GM23338 (cell line): ENCODE measurements around the gene TMC2. TPM values are rescaled to one million over a fixed set of nuclear protein-coding genes. Genes with fewer than 3 reads are reported as not detected.

Source experiments
- ATAC-seq: fragments of 200-7000 bp; cut with Tn5 transposase; 3 replicates; pipeline ENCODE4 v1.9.1; 2020
- DNase-seq: peaks from one replicate; pipeline ENCODE4 v3.0.0-alpha.2; 2015; ENCODE audit warnings: low spot score
- H2AFZ ChIP-seq: fragments of 200-600 bp; sonication (generic); 2 replicates; pipeline ENCODE4 v1.8.0; 2016; ENCODE audit warnings: antibody characterized with exemption, mild to moderate bottlenecking, moderate library complexity
- H3F3A ChIP-seq: fragments of 200-600 bp; sonication (generic); replicated peaks from 2 replicates; pipeline ENCODE4 v1.8.0; 2017; ENCODE audit warnings: antibody characterized with exemption, mixed run types, low read depth
- H3K27ac ChIP-seq: fragments of 200-600 bp; sonication (generic); 2 replicates; pipeline ENCODE4 v1.6.1; 2016; ENCODE audit warnings: low read depth
- H3K27me3 ChIP-seq: fragments of 200-600 bp; sonication (generic); 2 replicates; pipeline ENCODE4 v1.8.0; 2016; ENCODE audit warnings: mild to moderate bottlenecking, mixed run types, moderate library complexity; ENCODE audit not compliant: insufficient read depth
- H3K36me3 ChIP-seq: fragments of 200-600 bp; sonication (generic); 2 replicates; pipeline ENCODE4 v1.8.0; 2016; ENCODE audit warnings: mild to moderate bottlenecking; ENCODE audit not compliant: insufficient read depth
- H3K4me1 ChIP-seq: fragments of 200-600 bp; sonication (generic); 2 replicates; pipeline ENCODE4 v1.8.0; 2016; ENCODE audit warnings: mild to moderate bottlenecking, moderate library complexity; ENCODE audit not compliant: insufficient read depth
- H3K4me2 ChIP-seq: fragments of 200-600 bp; sonication (generic); 2 replicates; pipeline ENCODE4 v1.7.1; 2017; ENCODE audit warnings: mixed run types
- H3K4me3 ChIP-seq: fragments of 200-600 bp; sonication (generic); 2 replicates; pipeline ENCODE4 v1.6.1; 2016; ENCODE audit warnings: mixed run types
- H3K79me2 ChIP-seq: fragments of 200-600 bp; sonication (generic); replicated peaks from 2 replicates; pipeline ENCODE4 v1.8.0; 2017; ENCODE audit warnings: mild to moderate bottlenecking; ENCODE audit not compliant: insufficient read depth
- H3K9me2 ChIP-seq: fragments of 200-600 bp; sonication (generic); 2 replicates; pipeline ENCODE4 v1.8.0; 2017; ENCODE audit not compliant: insufficient read depth
- H4K20me1 ChIP-seq: fragments of 200-600 bp; sonication (generic); replicated peaks from 2 replicates; pipeline ENCODE4 v1.8.0; 2017; ENCODE audit warnings: mild to moderate bottlenecking; ENCODE audit not compliant: insufficient read depth
- H3K27ac Mint-ChIP-seq: 2 replicates; pipeline ENCODE4 v1.8.0; 2020; ENCODE audit warnings: inconsistent platforms, mild to moderate bottlenecking, moderate library complexity, mixed read lengths
- H3K27me3 Mint-ChIP-seq: 3 replicates; pipeline ENCODE4 v1.8.0; 2022; ENCODE audit warnings: low read depth, mild to moderate bottlenecking, moderate library complexity, mixed read lengths, inconsistent platforms; ENCODE audit not compliant: insufficient read depth, poor library complexity
- H3K36me3 Mint-ChIP-seq: 3 replicates; pipeline ENCODE4 v1.8.0; 2021; ENCODE audit warnings: low read depth, mild to moderate bottlenecking, inconsistent platforms, moderate library complexity, mixed read lengths
- H3K4me1 Mint-ChIP-seq: 3 replicates; pipeline ENCODE4 v1.8.0; 2020; ENCODE audit warnings: mild to moderate bottlenecking, inconsistent platforms, mixed read lengths
- H3K4me3 Mint-ChIP-seq: 3 replicates; pipeline ENCODE4 v1.8.0; 2021; ENCODE audit warnings: moderate library complexity, mild to moderate bottlenecking, inconsistent platforms, mixed read lengths
- H3K9me3 Mint-ChIP-seq: 3 replicates; pipeline ENCODE4 v1.8.0; 2020; ENCODE audit warnings: moderate library complexity, mild to moderate bottlenecking, inconsistent platforms, mixed read lengths
- CREB1 ChIP-seq: fragments of 250-450 bp; sonication (Bioruptor Pico); IDR thresholded peaks from 2 replicates; pipeline ENCODE4 v1.5.0; 2020; ENCODE audit warnings: low read depth, mild to moderate bottlenecking, moderate library complexity
- CTCF ChIP-seq, 2 experiments: fragments of 200-600 bp in 1 of 2; sonication (generic) in 1 of 2; conservative IDR thresholded peaks; 2 replicates each; pipeline versions ENCODE4 v1.5.1 to v1.6.1; 2016 to 2017; ENCODE audit warnings: antibody characterized with exemption in 2 of 2, low read depth in 2 of 2, mild to moderate bottlenecking in 2 of 2, moderate library complexity in 1 of 2
- EZH2 ChIP-seq: fragments of 200-600 bp; sonication (generic); IDR thresholded peaks from one replicate; pipeline ENCODE4 v1.8.0; 2017; ENCODE audit warnings: antibody characterized with exemption, mild to moderate bottlenecking, low read depth; ENCODE audit not compliant: unreplicated experiment
- EZH2phosphoT487 ChIP-seq: fragments of 200-600 bp; sonication (generic); IDR thresholded peaks from one replicate; pipeline ENCODE4 v1.8.1; 2018; ENCODE audit warnings: antibody characterized with exemption; ENCODE audit not compliant: unreplicated experiment
- JUNB ChIP-seq: IDR thresholded peaks from one replicate; pipeline ENCODE4 v1.6.1; 2016; ENCODE audit warnings: antibody characterized with exemption; ENCODE audit not compliant: unreplicated experiment
- NANOG ChIP-seq: IDR thresholded peaks from 2 replicates; pipeline ENCODE4 v1.6.1; 2016; ENCODE audit warnings: antibody characterized with exemption, borderline replicate concordance
- POLR2AphosphoS5 ChIP-seq: IDR thresholded peaks from 2 replicates; pipeline ENCODE4 v1.6.1; 2016; ENCODE audit warnings: antibody characterized with exemption, low read depth
- REST ChIP-seq: IDR thresholded peaks from one replicate; pipeline ENCODE4 v1.6.1; 2018; ENCODE audit warnings: antibody characterized with exemption; ENCODE audit not compliant: unreplicated experiment
- STAT1 ChIP-seq: IDR thresholded peaks from one replicate; pipeline ENCODE4 v1.6.1; 2016; ENCODE audit warnings: antibody characterized with exemption; ENCODE audit not compliant: unreplicated experiment
- ZNF114 ChIP-seq: fragments of 250-450 bp; sonication (Bioruptor Pico); IDR thresholded peaks from 2 replicates; pipeline ENCODE4 v1.5.0; 2020; ENCODE audit warnings: mild to moderate bottlenecking, moderate library complexity
- ZNF331 ChIP-seq: fragments of 250-450 bp; sonication (Bioruptor Pico); IDR thresholded peaks from 2 replicates; pipeline ENCODE4 v1.5.0; 2020; ENCODE audit warnings: low read depth, mild to moderate bottlenecking, moderate library complexity
- ZNF462 ChIP-seq: fragments of 250-450 bp; sonication (Bioruptor Pico); IDR thresholded peaks from 2 replicates; pipeline ENCODE4 v1.5.0; 2020; ENCODE audit warnings: mild to moderate bottlenecking, moderate library complexity
- polyA plus RNA-seq: library from polyadenylated mRNA; unstranded; fragments of >200 nt; fragmentation: Nextera tagmentation; extraction: Ambion mirVana; gene quantifications from 2 replicates; pipeline ENCODE4 v1.2.1, GENCODE V29; 2016
- total RNA-seq: library from RNA; depleted of rRNA; stranded (reverse); fragments of >200 nt; shearing (Covaris generic); gene quantifications from 2 replicates; pipeline ENCODE4 v1.2.3, GENCODE V29; 2014

Gene TMC2
- total and polyA plus RNA-seq, 2 experiments from 2014 or later: not detected

GRCh38 chr20:2673453-2673852, 137.1 kb downstream of the TMC2 start:
- H3K36me3 ChIP-seq: no peaks in the 10 kb centered on the region
- H3K27me3 Mint-ChIP-seq: peaks cover under 1% of the 10 kb centered on the region
- TF ChIP-seq ZNF114 (CRISPR knock-in tag): no peak
- TF ChIP-seq EZH2: no peak
- no peak for TF ChIP-seq EZH2phosphoT487
- no peak for TF ChIP-seq CTCF (conservative IDR thresholded peaks at IDR 0.05; ENCODE audit: low read depth in 2 of 2)
- no peak for TF ChIP-seq JUNB
- TF ChIP-seq POLR2AphosphoS5: no peak
- TF ChIP-seq NANOG: no peak
- no peak for TF ChIP-seq REST
- H3K27ac ChIP-seq: no peak overlapping the region
- no peaks in the 10 kb centered on the region for H3F3A ChIP-seq
- H3K9me3 Mint-ChIP-seq: no peaks in the 10 kb centered on the region
- no peaks in the 10 kb centered on the region for H3K4me1 ChIP-seq
- H3K36me3 Mint-ChIP-seq: no peaks in the 10 kb centered on the region
- no peak overlapping the region for H3K4me2 ChIP-seq
- H3K79me2 ChIP-seq: no peaks in the 10 kb centered on the region
- H3K4me1 Mint-ChIP-seq: peaks cover 5% of the 10 kb centered on the region; the same call in 1 of the 3 replicates
- H4K20me1 ChIP-seq: no peaks in the 10 kb centered on the region
- no peak overlapping the region for H2AFZ ChIP-seq
- H3K4me3 ChIP-seq: no peak overlapping the region
- ATAC-seq (no peak), DNase-seq (no peak)
- H3K27ac Mint-ChIP-seq: no peak overlapping the region
- 0 out of 2 replicates have a peak, but pooled peaks cover 3% of the 10 kb centered on the region for H3K27me3 ChIP-seq
- H3K9me2 ChIP-seq: no peaks in the 10 kb centered on the region
- no peak overlapping the region for H3K4me3 Mint-ChIP-seq

GRCh38 chr20:2680046-2680445, 143.7 kb downstream of the TMC2 start:
- Mint-ChIP-seq H3K27me3 (peaks cover 7% of the 10 kb centered on the region), H3K4me3 (no peak overlapping the region), H3K4me1 (no peaks in the 10 kb centered on the region), H3K9me3 (no peaks in the 10 kb centered on the region), H3K36me3 (no peaks in the 10 kb centered on the region), H3K27ac (no peak overlapping the region)
- H2AFZ ChIP-seq: no peak overlapping the region
- ATAC-seq (no peak), DNase-seq (no peak)
- H3K4me1 ChIP-seq: no peaks in the 10 kb centered on the region
- H3F3A ChIP-seq: no peaks in the 10 kb centered on the region
- H3K4me3 ChIP-seq: no peak overlapping the region
- no peaks in the 10 kb centered on the region for H3K36me3 ChIP-seq
- no peaks in the 10 kb centered on the region for H3K9me2 ChIP-seq
- no peaks in the 10 kb centered on the region for H4K20me1 ChIP-seq
- peaks cover 11% of the 10 kb centered on the region; the same call in 1 of the 2 replicates for H3K27me3 ChIP-seq
- no peak overlapping the region for H3K4me2 ChIP-seq
- no peaks in the 10 kb centered on the region for H3K79me2 ChIP-seq
- no peak overlapping the region for H3K27ac ChIP-seq
- TF ChIP-seq NANOG (no peak), STAT1 (no peak), ZNF114 (CRISPR knock-in tag) (no peak), EZH2 (no peak), CREB1 (CRISPR knock-in tag) (no peak), ZNF331 (CRISPR knock-in tag) (no peak), ZNF462 (CRISPR knock-in tag) (no peak)
